Common myeloid progenitor, CD34-positive (primary cell): ENCODE data around the gene PARP2.
A peak's percentile ranks its signal among the peaks of the same experiment; 100 is the strongest.

ENCODE experiments used
- CTCF ChIA-PET: fragments of 350-600 bp; sonication (Branson Sonifier 250); formaldehyde crosslinking; loops from one replicate; lab custom pipeline; 2021; ENCODE audit warnings: antibody characterized with exemption; lab: Charles Lee
- POLR2A ChIA-PET: fragments of 350-600 bp; sonication (Branson Sonifier 250); formaldehyde crosslinking; loops from one replicate; lab custom pipeline; 2021; ENCODE audit warnings: antibody characterized with exemption; lab: Charles Lee
- DNase-seq, 3 donors: peaks; one replicate each; pipeline versions ENCODE4 v3.0.0 to v3.0.0-alpha.2; 2013
- H3K27ac ChIP-seq, 2 experiments: 1 replicate in 1 of 2; 2 replicates in 1 of 2; pipeline ENCODE4 v1.7.0; 2013; ENCODE audit warnings: inconsistent platforms in 2 of 2, low read length in 2 of 2, mild to moderate bottlenecking in 2 of 2, low read depth in 1 of 2, moderate library complexity in 1 of 2; ENCODE audit not compliant: severe bottlenecking in 2 of 2, insufficient read depth in 1 of 2, poor library complexity in 1 of 2
- H3K27me3 ChIP-seq, 5 experiments: replicated peaks in 2 of 5; 1 replicate in 3 of 5; 2 replicates in 2 of 5; pipeline versions ENCODE4 v1.6.1 to v1.7.0; 2013; ENCODE audit warnings: low read length in 4 of 5, mild to moderate bottlenecking in 2 of 5, moderate library complexity in 2 of 5, inconsistent platforms in 1 of 5; ENCODE audit not compliant: insufficient read depth in 5 of 5, control insufficient read depth in 4 of 5
- H3K36me3 ChIP-seq, 4 experiments: 1 replicate in 2 of 4; 2 replicates in 2 of 4; pipeline versions ENCODE4 v1.6.1 to v1.7.0; 2013; ENCODE audit warnings: low read length in 3 of 4, control low read depth in 1 of 4, mild to moderate bottlenecking in 1 of 4; ENCODE audit not compliant: control insufficient read depth in 4 of 4, insufficient read depth in 4 of 4
- H3K4me1 ChIP-seq, 4 experiments: 1 replicate in 3 of 4; 2 replicates in 1 of 4; pipeline versions ENCODE4 v1.6.1 to v1.7.1; 2013; ENCODE audit warnings: low read length in 3 of 4, mild to moderate bottlenecking in 3 of 4, control low read depth in 1 of 4, inconsistent platforms in 1 of 4, moderate library complexity in 1 of 4; ENCODE audit not compliant: control insufficient read depth in 4 of 4, insufficient read depth in 4 of 4; ENCODE audit errors: control extremely low read depth in 1 of 4
- H3K4me3 ChIP-seq, 7 experiments: 1 replicate in 4 of 7; 2 replicates in 3 of 7; pipeline versions ENCODE4 v1.5.1 to v1.7.0; 2013; ENCODE audit warnings: mild to moderate bottlenecking in 7 of 7, low read length in 6 of 7, moderate library complexity in 6 of 7, inconsistent platforms in 2 of 7, low read depth in 2 of 7, control low read depth in 1 of 7; ENCODE audit not compliant: insufficient read depth in 4 of 7, control insufficient read depth in 1 of 7; ENCODE audit errors: extremely low read depth in 1 of 7
- H3K9me3 ChIP-seq, 5 experiments: 1 replicate in 4 of 5; 2 replicates in 1 of 5; pipeline versions ENCODE4 v1.6.1 to v1.7.1; 2013; ENCODE audit warnings: low read length in 4 of 5, mild to moderate bottlenecking in 2 of 5, inconsistent platforms in 1 of 5, low read depth in 1 of 5, moderate library complexity in 1 of 5; ENCODE audit not compliant: control insufficient read depth in 4 of 5, insufficient read depth in 2 of 5; ENCODE audit errors: control extremely low read depth in 1 of 5
- WGBS: methylation state at CpG from one replicate; pipeline ENCODE4 v1.1.5; 2013; ENCODE audit not compliant: insufficient coverage; 5-methylcytosine and 5-hydroxymethylcytosine counted together

The PARP2 gene

GRCh38 chr14:20384886-20385285, 41.5 kb downstream of the PARP2 start:
- DNase-seq = no peak
- H3K4me3 ChIP-seq = no peak overlapping the region
- POLR2A ChIA-PET = no interaction called here

DNA sequence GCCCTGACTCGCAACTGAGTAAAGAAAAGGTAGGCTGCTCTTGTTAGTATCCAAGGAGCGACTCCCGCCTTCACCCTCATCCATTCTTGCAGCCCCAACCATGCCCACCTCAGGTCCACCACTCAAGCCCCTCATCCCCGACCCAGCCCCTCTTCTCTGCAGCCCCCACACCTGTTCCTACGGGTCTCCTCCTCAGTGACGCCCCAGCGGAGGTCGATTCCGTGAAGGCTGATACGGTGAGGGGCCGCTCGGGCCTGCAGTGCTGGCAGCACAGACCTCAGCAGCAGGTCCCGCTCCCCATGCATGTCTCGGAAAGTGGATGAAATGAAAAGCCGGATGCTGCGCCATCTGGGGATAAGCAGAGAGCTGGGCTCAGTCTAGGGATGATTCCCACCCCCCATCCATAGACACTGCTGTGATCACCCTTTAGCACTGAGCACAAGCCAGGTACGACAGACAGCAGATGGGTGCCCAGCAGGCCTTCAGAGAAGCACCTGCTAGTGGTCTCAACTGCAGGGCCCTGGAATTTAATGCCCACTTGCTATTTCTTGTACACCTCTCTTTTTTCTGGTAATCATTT, 42.9 kb downstream of the PARP2 start:
- no peaks in the 10 kb centered on the region for H3K27me3 ChIP-seq
- WGBS = 96% methylated on average over 15 of the region's 17 CpGs
- peaks cover 0 to 8% (median 0%) of the 10 kb centered on the region in 4 experiments for H3K4me1 ChIP-seq
- CTCF ChIA-PET = no interaction called here
- H3K9me3 ChIP-seq = no peaks in the 10 kb centered on the region
- H3K36me3 ChIP-seq = peaks cover 42 to 95% (median 71%) of the 10 kb centered on the region in 4 experiments
- POLR2A ChIA-PET = no interaction called here
- H3K27ac ChIP-seq = no peak overlapping the region
- DNase-seq = no peak
- H3K4me3 ChIP-seq = no peak overlapping the region

More at GRCh38 chr14:20384886-20385285, 41.5 kb downstream of the PARP2 start:
- CTCF ChIA-PET = interaction anchor here (0.8 to 1.5 kb wide), 5 partner anchors 10 to 70 kb away, joined by 3 to 6 read pairs (median 3); partner anchors contain the start of genes APEX1 and OSGEP
- Histone ChIP-seq H3K27me3 (no peaks in the 10 kb centered on the region), H3K4me1 (peaks cover 0 to 8% (median 0%) of the 10 kb centered on the region in 4 experiments), H3K9me3 (no peaks in the 10 kb centered on the region), H3K27ac (no peak overlapping the region), H3K36me3 (peaks cover 38 to 95% (median 70%) of the 10 kb centered on the region in 4 experiments)
- 100% methylated on average over 1 of the region's 5 CpGs for WGBS

DNA sequence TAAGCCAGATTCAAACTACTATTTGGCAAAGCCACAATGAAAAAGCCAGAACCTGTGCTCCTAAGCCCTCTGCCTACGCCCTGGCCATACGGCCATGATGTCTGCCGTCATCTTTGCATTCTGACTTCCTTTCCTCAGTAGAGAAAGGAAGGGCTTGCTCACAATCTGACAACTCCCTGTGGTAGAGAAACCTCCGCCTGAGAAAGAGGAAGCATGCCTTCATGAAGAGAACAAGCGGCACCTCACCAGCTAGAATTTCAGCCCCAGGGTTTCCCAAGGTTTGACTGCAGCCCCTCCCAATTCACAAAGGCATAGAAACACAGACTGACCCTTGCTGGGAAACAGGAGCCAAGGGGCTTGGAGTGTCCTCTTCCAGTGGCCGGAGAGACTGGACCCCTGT, 44.1 kb downstream of the PARP2 start:
- no peak overlapping the region for H3K4me3 ChIP-seq
- WGBS = 67% methylated on average over 5 of the region's 6 CpGs
- no peaks in the 10 kb centered on the region for H3K9me3 ChIP-seq
- CTCF ChIA-PET = interaction anchor here (0.5 to 1.3 kb wide), 2 partner anchors 16 to 60 kb away, joined by 3 to 5 read pairs; no protein-coding TSS in a partner anchor
- POLR2A ChIA-PET = no interaction called here
- H3K36me3 ChIP-seq = peaks cover 48 to 95% (median 67%) of the 10 kb centered on the region in 4 experiments
- DNase-seq = peak in 1 of 3 donors; percentile 57
- H3K27me3 ChIP-seq = no peaks in the 10 kb centered on the region
- H3K27ac ChIP-seq = no peak overlapping the region
- H3K4me1 ChIP-seq = peaks cover 0 to 8% (median 0%) of the 10 kb centered on the region in 4 experiments

GRCh38 chr14:20388159-20388558, 44.7 kb downstream of the PARP2 start:
- no peaks in the 10 kb centered on the region for H3K27me3 ChIP-seq
- no peaks in the 10 kb centered on the region for H3K9me3 ChIP-seq
- H3K4me1 ChIP-seq = peaks cover 0 to 8% (median 0%) of the 10 kb centered on the region in 4 experiments
- WGBS = 100% methylated on average over 3 of the region's 4 CpGs
- H3K4me3 ChIP-seq = no peak overlapping the region
- ChIA-PET POLR2A (no interaction called here), CTCF (interaction anchor here (1.3 kb wide), 1 partner anchor 60 kb away, joined by 5 read pairs; no protein-coding TSS in a partner anchor)
- no peak for DNase-seq
- no peak overlapping the region for H3K27ac ChIP-seq
- peaks cover 47 to 92% (median 64%) of the 10 kb centered on the region in 4 experiments for H3K36me3 ChIP-seq

DNA sequence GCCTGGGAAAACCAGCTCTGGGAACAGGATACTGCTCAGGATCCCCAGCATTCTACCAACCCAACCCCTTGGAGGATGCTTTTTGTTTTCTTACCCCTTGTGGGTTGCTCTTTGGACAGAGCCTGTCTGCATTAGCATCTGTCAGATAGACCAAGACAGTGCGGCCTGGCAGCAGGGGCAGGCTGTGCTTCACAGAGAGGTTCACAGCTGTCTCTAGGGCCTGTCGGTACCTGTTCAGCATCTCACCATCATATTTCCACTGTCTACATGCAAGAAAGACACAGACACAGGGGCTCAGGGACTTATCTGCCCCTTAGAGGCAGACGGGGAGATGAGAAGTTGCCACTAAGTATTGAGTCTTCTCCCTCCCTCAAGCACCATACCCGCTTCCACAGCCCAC, 48.1 kb downstream of the PARP2 start:
- no peak overlapping the region for H3K27ac ChIP-seq
- peaks cover 0 to 8% (median 0%) of the 10 kb centered on the region in 4 experiments for H3K4me1 ChIP-seq
- H3K9me3 ChIP-seq = no peaks in the 10 kb centered on the region
- ChIA-PET POLR2A (no interaction called here), CTCF (no interaction called here)
- no peak overlapping the region for H3K4me3 ChIP-seq
- H3K36me3 ChIP-seq = peaks cover 38 to 87% (median 62%) of the 10 kb centered on the region in 4 experiments
- DNase-seq = no peak
- no peaks in the 10 kb centered on the region for H3K27me3 ChIP-seq
- WGBS = 96% methylated on average over 3 of the region's 4 CpGs

GRCh38 chr14:20397511-20397910, 54.1 kb downstream of the PARP2 start:
- DNase-seq = no peak
- Histone ChIP-seq H3K36me3 (peaks cover 18 to 76% (median 42%) of the 10 kb centered on the region in 4 experiments), H3K27me3 (no peaks in the 10 kb centered on the region), H3K27ac (no peak overlapping the region), H3K9me3 (no peaks in the 10 kb centered on the region), H3K4me1 (no peaks in the 10 kb centered on the region), H3K4me3 (no peak overlapping the region)
- WGBS = 100% methylated on average over 2 of the region's 3 CpGs
- ChIA-PET POLR2A (interaction anchor here (0.6 kb wide), 1 partner anchor 284 kb away, joined by 6 read pairs; no protein-coding TSS in a partner anchor), CTCF (no interaction called here)

DNA sequence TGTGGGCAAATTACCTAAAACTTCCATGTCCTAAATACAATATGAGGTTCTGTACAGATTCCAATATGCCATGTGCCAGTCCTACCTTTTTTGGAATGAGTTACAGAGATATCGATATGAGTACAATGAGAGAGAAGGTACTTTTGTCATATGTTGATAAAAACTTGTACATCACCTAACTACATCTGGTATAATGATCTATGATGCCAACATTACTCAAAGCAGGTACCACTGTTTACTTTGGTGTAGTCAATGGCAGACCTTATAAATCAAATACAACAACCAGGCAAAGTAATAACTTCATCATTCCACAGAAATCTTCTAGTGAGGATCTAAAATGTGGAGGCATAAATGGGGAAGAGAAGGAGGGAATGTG, 57.1 kb downstream of the PARP2 start:
- CTCF ChIA-PET = interaction anchor here (1.3 to 2.5 kb wide), 2 partner anchors 14 to 71 kb away, joined by 4 to 7 read pairs; partner anchors contain the start of gene TEP1
- Histone ChIP-seq H3K27me3 (no peaks in the 10 kb centered on the region), H3K9me3 (no peaks in the 10 kb centered on the region), H3K27ac (no peak overlapping the region), H3K4me1 (no peaks in the 10 kb centered on the region), H3K4me3 (no peak overlapping the region), H3K36me3 (peaks cover 15 to 79% (median 49%) of the 10 kb centered on the region in 4 experiments)
- POLR2A ChIA-PET = no interaction called here
- DNase-seq = no peak
- WGBS = no CpG with 5 or more reads among the region's 1 CpG
